ENCODE data around the gene EP400. TPM values are rescaled to one million over a fixed set of nuclear protein-coding genes. Genes with fewer than 3 reads are reported as not detected.

The EP400 gene
- total and polyA plus RNA-seq, 8 donors = 33.5 to 49.9 (median 41.4) TPM

- Histone ChIP-seq H3K36me3 (peaks cover 0 to 13% of the 10 kb centered on the region in 2 donors), H3K27ac (no peak overlapping the region), H3K4me3 (no peak overlapping the region), H3K4me1 (peaks cover 0 to 34% of the 10 kb centered on the region in 2 donors), H3K9me3 (no peaks in the 10 kb centered on the region), H3K27me3 (no peaks in the 10 kb centered on the region)
- intact Hi-C loops (cut with DNase I) = no loop called here
- ATAC-seq (no peak), DNase-seq (peak in 1 of 4 donors; percentile 70)
- TF ChIP-seq CTCF (IDR thresholded peaks at IDR 0.05) = no peak
These were observed 47.2 kb upstream of the EP400 start for GRCh38 chr12:131902332-131903241.

- DNase-seq (peak in 1 of 4 donors; percentile 55), ATAC-seq (no peak)
- Histone ChIP-seq H3K27me3 (no peaks in the 10 kb centered on the region), H3K36me3 (peaks cover 0 to 22% of the 10 kb centered on the region in 2 donors), H3K9me3 (no peaks in the 10 kb centered on the region), H3K27ac (no peak overlapping the region), H3K4me3 (no peak overlapping the region), H3K4me1 (peaks cover 0 to 26% of the 10 kb centered on the region in 2 donors)
- intact Hi-C loops (cut with DNase I) = no loop called here
- TF ChIP-seq CTCF (IDR thresholded peaks at IDR 0.05) = no peak
These were observed 46.2 kb upstream of the EP400 start for GRCh38 chr12:131903270-131904255.

- no peak for ATAC-seq
- intact Hi-C loops (cut with DNase I) = no loop called here
- H3K27me3 ChIP-seq = no peaks in the 10 kb centered on the region
These were observed 45.4 kb upstream of the EP400 start for GRCh38 chr12:131904346-131904745.

GRCh38 chr12:131905081-131905629, 44.6 kb upstream of the EP400 start:
- no peak for TF ChIP-seq CTCF (IDR thresholded peaks at IDR 0.05)
- Histone ChIP-seq H3K4me1 (peaks cover 0 to 26% of the 10 kb centered on the region in 2 donors), H3K27me3 (no peaks in the 10 kb centered on the region), H3K36me3 (peaks cover 0 to 38% of the 10 kb centered on the region in 2 donors), H3K27ac (no peak overlapping the region), H3K9me3 (no peaks in the 10 kb centered on the region), H3K4me3 (no peak overlapping the region)
- intact Hi-C loops (cut with DNase I) = no loop called here
- ATAC-seq (no peak), DNase-seq (peak in 1 of 4 donors; percentile 47)

More at GRCh38 chr12:131904346-131904745, 45.4 kb upstream of the EP400 start:
- TF ChIP-seq CTCF (IDR thresholded peaks at IDR 0.05) = no peak
- Histone ChIP-seq H3K9me3 (no peaks in the 10 kb centered on the region), H3K27ac (no peak overlapping the region), H3K36me3 (peaks cover 0 to 30% of the 10 kb centered on the region in 2 donors), H3K4me1 (peaks cover 0 to 26% of the 10 kb centered on the region in 2 donors), H3K4me3 (no peak overlapping the region)
- no peak for DNase-seq
